HCT116 (cell line): Measurements from ENCODE around the gene CD244.

Source experiments
- CEBPB ChIP-seq: IDR thresholded peaks from 2 replicates; pipeline ENCODE4 v1.6.1; 2012; ENCODE audit warnings: low read depth
- POLR2A ChIP-seq: IDR thresholded peaks from 2 replicates; pipeline ENCODE4 v1.7.0; 2011; ENCODE audit warnings: borderline replicate concordance; ENCODE audit not compliant: insufficient read depth, insufficient read length; ENCODE audit errors: extremely low read depth
- SP1 ChIP-seq: IDR thresholded peaks from 2 replicates; pipeline ENCODE4 v1.6.1; 2012; ENCODE audit warnings: low read depth
- YY1 ChIP-seq: IDR thresholded peaks from 2 replicates; pipeline ENCODE4 v1.6.1; 2011; ENCODE audit warnings: low read length, low read depth, moderate library complexity, mild to moderate bottlenecking; ENCODE audit not compliant: insufficient replicate concordance; ENCODE audit errors: extremely low read depth
- TF ChIP-seq, protein P1 (sequence below), 3 experiments: fragments of 200-600 bp in 1 of 3; sonication (generic) in 1 of 3; IDR thresholded peaks in 2 of 3; conservative IDR thresholded peaks in 1 of 3; 2 replicates each; pipeline ENCODE4 v1.5.1; 2012 to 2017; ENCODE audit warnings: low read depth in 2 of 3, low read length in 2 of 3, antibody characterized with exemption in 1 of 3, borderline replicate concordance in 1 of 3, control low read depth in 1 of 3, mild to moderate bottlenecking in 1 of 3, mixed read lengths in 1 of 3, mixed run types in 1 of 3, moderate library complexity in 1 of 3; ENCODE audit not compliant: insufficient read depth in 1 of 3

DNA sequence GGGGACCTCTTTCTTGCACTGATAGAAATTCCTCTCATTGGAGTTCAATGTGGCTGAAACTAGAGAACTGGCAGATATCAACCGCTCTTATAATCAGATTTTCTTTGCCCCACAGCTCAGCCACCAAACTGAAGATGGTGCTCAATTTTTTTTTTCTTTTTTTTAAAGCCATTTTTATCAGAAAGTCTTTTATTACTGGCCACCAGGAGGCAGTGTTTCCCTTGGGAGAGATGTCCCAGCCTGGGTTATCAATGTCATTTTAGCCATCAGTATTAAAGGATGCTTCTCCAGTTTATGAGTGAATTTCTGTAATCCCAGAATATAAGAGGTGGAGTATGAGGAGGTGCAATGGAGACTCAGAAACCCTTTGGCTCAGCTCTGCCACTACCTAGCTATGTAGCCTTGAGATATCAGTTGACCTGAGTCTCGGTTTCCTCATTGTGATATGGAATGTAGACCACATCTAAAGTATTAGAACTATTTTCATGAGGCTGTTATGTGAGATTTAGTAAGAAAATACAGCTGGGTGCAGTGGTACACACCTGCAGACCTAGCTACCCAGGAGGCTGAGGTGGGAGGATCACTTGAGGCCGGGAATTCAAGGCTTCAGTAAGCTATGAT is 27.6 kb downstream of the CD244 start:
- TF ChIP-seq CEBPB = no peak
- TF ChIP-seq, protein P1, sequence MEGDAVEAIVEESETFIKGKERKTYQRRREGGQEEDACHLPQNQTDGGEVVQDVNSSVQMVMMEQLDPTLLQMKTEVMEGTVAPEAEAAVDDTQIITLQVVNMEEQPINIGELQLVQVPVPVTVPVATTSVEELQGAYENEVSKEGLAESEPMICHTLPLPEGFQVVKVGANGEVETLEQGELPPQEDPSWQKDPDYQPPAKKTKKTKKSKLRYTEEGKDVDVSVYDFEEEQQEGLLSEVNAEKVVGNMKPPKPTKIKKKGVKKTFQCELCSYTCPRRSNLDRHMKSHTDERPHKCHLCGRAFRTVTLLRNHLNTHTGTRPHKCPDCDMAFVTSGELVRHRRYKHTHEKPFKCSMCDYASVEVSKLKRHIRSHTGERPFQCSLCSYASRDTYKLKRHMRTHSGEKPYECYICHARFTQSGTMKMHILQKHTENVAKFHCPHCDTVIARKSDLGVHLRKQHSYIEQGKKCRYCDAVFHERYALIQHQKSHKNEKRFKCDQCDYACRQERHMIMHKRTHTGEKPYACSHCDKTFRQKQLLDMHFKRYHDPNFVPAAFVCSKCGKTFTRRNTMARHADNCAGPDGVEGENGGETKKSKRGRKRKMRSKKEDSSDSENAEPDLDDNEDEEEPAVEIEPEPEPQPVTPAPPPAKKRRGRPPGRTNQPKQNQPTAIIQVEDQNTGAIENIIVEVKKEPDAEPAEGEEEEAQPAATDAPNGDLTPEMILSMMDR (IDR thresholded peaks at IDR 0.05 in 2 of 3, conservative IDR thresholded peaks at IDR 0.05 in 1 of 3; ENCODE audit: borderline replicate concordance in 1 of 3, insufficient read depth in 1 of 3, low read depth in 2 of 3, low read length in 2 of 3) = peak; percentile 61 to 91 (median 86)
- no peak for TF ChIP-seq POLR2A
- no peak for TF ChIP-seq SP1
- no peak for TF ChIP-seq YY1
